ENCODE measurements around the gene ZBTB48.

Gene ZBTB48

DNA sequence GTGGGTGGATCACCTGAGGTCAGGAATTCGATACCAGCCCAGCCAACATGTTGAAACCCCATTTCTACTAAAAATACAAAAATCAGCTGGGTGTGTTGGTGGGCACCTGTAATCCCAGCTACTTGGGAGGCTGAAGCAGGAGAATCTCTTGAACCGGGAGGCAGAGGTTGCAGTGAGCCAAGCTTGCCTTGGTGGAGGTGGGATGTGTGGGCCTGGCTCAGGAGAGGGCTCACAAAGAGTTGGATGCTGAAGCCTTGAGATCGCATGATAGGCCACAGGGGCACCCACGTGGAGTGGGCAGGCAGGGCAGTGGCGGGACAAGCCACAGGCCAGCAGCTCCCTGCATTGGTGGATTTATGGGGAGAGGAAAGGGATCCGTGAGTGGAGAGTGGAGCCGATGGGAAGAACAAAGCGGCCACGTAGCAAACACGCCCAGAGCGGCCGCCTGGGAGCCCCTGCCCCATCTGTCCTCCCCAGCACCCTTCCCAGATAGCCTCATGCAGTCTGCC lies 49.2 kb downstream of the ZBTB48 start:
- TF ChIP-seq, protein P1, sequence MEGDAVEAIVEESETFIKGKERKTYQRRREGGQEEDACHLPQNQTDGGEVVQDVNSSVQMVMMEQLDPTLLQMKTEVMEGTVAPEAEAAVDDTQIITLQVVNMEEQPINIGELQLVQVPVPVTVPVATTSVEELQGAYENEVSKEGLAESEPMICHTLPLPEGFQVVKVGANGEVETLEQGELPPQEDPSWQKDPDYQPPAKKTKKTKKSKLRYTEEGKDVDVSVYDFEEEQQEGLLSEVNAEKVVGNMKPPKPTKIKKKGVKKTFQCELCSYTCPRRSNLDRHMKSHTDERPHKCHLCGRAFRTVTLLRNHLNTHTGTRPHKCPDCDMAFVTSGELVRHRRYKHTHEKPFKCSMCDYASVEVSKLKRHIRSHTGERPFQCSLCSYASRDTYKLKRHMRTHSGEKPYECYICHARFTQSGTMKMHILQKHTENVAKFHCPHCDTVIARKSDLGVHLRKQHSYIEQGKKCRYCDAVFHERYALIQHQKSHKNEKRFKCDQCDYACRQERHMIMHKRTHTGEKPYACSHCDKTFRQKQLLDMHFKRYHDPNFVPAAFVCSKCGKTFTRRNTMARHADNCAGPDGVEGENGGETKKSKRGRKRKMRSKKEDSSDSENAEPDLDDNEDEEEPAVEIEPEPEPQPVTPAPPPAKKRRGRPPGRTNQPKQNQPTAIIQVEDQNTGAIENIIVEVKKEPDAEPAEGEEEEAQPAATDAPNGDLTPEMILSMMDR (IDR thresholded peaks at IDR 0.05; ENCODE audit: extremely low read depth, missing control alignments) = no peak
- no peak for DNase-seq (ENCODE audit: low spot score)

DNA sequence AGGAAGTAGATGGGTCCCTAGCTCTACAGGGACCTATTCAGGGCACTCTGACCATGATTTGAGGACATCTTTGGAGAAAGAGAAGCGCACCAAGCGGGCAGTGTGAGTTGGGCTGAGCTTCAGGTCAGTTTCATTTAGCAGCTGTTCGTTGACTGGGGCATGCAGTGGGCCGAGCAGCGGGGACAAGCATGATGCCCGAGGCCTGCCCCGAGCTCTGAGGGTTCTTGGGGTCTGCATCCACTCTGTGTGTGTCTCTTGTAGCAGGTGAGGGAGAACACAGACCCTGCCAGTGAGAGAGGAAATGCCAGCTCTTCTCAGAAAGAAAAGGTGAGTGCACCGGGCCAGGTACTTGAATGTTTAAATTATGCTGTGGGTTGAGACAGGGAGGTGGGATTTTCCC lies 50.2 kb downstream of the ZBTB48 start:
- TF ChIP-seq, protein P1 (IDR thresholded peaks at IDR 0.05; ENCODE audit: extremely low read depth, missing control alignments) = no peak

DNA sequence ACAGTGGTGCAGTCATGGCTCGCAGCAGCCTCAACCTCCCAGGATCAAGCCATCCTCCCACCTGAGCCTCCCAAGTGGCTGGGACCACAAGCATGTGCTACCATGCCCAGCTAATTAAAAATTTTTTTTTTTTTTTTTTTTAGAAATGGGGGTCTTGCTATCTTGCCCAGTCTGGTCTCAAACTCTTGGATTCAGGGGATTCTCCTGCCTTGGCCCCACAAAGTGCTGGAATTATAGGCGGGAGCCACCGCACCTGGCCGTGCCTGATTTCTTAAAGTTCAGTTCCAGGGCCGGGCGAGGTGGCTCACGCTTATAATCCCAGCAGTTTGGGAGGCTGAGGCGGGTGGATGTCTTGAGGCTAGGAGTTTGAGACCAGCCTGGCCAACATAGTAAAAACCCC lies 51.3 kb downstream of the ZBTB48 start:
- DNase-seq (ENCODE audit: low spot score) = no peak
- TF ChIP-seq, protein P1 (IDR thresholded peaks at IDR 0.05; ENCODE audit: extremely low read depth, missing control alignments) = no peak

More for the DNA sequence above, 50.2 kb downstream of the ZBTB48 start:
- no peak for DNase-seq (ENCODE audit: low spot score)

DNA sequence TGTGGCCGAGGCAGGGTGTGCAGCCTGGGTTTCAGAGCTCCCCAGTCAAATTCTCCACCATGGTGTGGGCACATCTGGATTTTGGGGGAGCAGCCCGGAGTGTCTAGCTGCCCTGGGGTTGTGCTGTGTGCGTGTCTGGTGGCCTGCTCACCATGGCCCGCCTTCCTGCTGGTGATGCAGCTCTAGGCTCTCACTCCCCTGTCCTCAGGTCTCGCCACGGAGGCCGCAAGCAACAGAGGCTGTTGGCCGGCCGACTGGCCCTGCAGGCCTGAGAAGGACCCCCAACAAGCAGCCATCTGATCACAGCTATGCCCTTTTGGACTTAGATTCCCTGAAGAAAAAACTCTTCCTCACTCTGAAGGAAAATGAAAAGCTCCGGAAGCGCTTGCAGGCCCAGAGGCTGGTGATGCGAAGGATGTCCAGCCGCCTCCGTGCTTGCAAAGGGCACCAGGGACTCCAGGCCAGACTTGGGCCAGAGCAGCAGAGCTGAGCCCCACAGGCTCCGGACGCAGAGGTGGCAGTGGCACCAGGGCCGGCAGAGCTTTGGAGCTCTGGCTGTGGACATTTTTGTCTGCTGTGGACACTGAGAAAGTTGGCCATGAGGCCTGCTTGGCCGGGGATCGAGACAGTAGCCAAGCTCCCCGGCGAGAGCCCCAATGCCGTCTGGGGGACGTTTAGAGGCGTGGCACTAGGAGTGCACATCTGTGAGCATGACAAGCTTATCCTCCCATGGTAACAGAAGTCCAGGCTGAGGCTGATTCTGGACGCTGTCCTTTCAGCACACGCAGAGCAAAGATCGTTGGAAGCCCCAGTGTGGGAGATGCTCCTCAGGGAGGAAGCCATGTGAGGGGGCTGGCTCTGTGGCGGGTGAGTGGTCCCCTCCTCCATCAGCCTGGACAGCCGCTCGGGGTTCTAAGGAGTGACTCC lies 53.1 kb downstream of the ZBTB48 start:
- DNase-seq (ENCODE audit: low spot score) = no peak
- TF ChIP-seq, protein P1 (IDR thresholded peaks at IDR 0.05; ENCODE audit: extremely low read depth, missing control alignments) = no peak

DNA sequence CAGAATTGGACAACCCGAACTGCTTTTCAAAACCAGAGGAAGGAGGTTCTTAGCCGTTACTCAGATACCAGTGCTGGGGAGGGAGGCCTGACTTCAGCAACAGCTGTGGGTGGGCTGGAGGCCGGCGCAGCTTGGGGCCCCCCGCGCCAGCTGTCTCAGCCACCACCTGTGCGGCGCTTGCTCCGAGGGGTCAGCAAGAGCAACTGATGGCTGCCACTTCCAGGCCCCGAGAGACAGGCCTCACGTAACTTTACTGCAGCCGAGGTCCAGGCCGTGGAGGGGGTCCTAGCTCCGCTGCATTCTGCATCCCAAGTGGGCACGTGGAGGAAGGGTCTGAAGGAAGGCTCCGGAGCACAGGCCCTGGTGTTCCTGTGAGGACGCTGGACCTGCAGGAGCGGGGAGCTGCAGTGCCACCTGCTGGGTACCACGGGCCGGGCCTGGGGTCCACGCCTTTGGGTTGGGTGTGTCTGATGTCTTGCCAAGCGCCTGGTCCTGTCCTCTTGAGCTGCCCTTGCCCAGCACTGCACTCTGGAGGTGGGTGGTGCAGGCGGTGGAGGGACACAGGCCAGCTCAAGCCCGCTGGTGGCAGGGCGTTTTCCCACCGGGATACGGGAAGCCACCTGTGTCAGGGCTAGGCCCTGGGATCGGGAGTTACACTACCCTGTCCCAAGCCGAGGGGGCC lies 54.7 kb downstream of the ZBTB48 start:
- TF ChIP-seq, protein P1 (IDR thresholded peaks at IDR 0.05; ENCODE audit: extremely low read depth, missing control alignments) = peak; percentile 26
- DNase-seq (ENCODE audit: low spot score) = peak; percentile 54

DNA sequence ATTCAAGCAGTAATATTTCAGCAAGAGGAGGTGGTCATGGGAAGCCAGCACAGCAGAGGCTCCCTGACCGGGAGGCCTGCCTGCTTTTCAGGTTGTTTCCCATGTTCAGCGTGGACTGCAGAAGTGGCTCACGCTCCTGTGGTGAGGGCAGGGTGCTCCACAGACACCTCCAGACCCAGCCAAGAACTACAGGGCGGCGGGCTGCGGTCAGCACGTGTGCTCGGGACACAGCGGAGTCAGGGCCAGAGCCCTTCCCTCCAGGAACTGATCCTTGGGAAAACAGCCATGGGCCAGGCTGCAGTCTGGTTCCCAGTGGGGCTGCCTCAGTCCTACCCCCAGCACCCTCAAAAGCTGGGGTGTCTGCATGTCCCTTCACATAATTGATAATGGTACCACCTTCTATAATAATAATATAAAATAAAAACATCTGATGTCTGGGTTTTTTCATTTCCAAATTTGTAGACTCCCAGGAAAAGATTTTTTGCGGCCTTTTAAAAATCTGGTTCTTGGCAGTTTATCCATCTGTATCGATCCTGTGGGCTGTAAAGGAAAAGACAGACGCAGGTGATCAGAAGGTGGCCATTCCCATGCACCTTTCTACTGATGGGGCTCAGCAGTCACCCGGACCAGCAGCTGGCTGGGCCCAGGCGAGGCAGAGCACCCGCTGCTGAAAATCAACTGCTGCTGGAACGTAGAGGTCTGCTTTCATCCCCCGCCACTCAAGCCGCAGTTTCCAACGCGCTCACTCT lies 55.5 kb downstream of the ZBTB48 start:
- DNase-seq (ENCODE audit: low spot score) = no peak
- TF ChIP-seq, protein P1 (IDR thresholded peaks at IDR 0.05; ENCODE audit: extremely low read depth, missing control alignments) = no peak

Measured in GM20000 (cell line).